Body of pancreas (tissue), 4 donors: ENCODE data around the gene OTX1. TPM values are rescaled to one million over a fixed set of nuclear protein-coding genes. Genes with fewer than 3 reads are reported as not detected.

Source experiments
- ATAC-seq: fragments of 150-250 bp; one replicate; pipeline ENCODE4 v1.9.1; 2016
- DNase-seq, 4 donors: peaks; one replicate each; pipeline ENCODE4 v3.0.0-alpha.2; 2019
- H3K27ac ChIP-seq, 4 donors: fragments of 200-600 bp; sonication (generic); 1 replicate in 3 of 4; 2 replicates in 1 of 4; pipeline versions ENCODE4 v1.5.1 to v1.6.1; 2016 to 2019; ENCODE audit warnings: mild to moderate bottlenecking in 1 of 4, mixed read lengths in 1 of 4, moderate library complexity in 1 of 4
- H3K27me3 ChIP-seq, 2 donors: fragments of 200-600 bp; sonication (generic); one replicate each; pipeline ENCODE4 v1.6.0; 2016; ENCODE audit warnings: mild to moderate bottlenecking in 1 of 2
- H3K36me3 ChIP-seq, 2 donors: fragments of 200-600 bp; sonication (generic); replicated peaks in 1 of 2; 2 replicates each; pipeline ENCODE4 v1.5.1; 2016; ENCODE audit warnings: low read depth in 2 of 2; ENCODE audit not compliant: insufficient read depth in 1 of 2
- H3K4me1 ChIP-seq: fragments of 200-600 bp; sonication (generic); one replicate; pipeline ENCODE4 v1.6.0; 2016
- H3K4me3 ChIP-seq, 2 donors: fragments of 200-600 bp; sonication (generic); 1 replicate in 1 of 2; 2 replicates in 1 of 2; pipeline ENCODE4 v1.5.1; 2016 to 2019
- H3K9me3 ChIP-seq, 3 donors: fragments of 200-600 bp; sonication (generic); 1 replicate in 2 of 3; 2 replicates in 1 of 3; pipeline ENCODE4 v1.5.1; 2016
- POLR2A ChIP-seq, 3 donors: fragments of 450-650 bp; IDR thresholded peaks; one replicate each; pipeline ENCODE4 v1.6.1; 2016; ENCODE audit warnings: antibody characterized with exemption in 3 of 3, mild to moderate bottlenecking in 2 of 3
- WGBS, 2 donors: methylation state at CpG; one replicate each; pipeline ENCODE4 v1.1.5; 2017; 5-methylcytosine and 5-hydroxymethylcytosine counted together
- intact Hi-C: fragments of 100-400 bp; cut with DNase I; formaldehyde crosslinking; loops from one replicate; pipeline ENCODE4 v1.15.1; 2023
- total RNA-seq, 2 donors: library from RNA; depleted of rRNA; stranded (reverse); fragments of >200 nt; gene quantifications; one replicate each; pipeline ENCODE4 v1.1.0, GENCODE V29; 2016
- TF ChIP-seq, protein P1 (sequence below), 7 experiments: fragments of 450-650 bp in 4 of 7; fragments of 200-600 bp in 3 of 7; sonication (generic) in 3 of 7; IDR thresholded peaks; one replicate each; pipeline ENCODE4 v1.5.1; 2016 to 2019; ENCODE audit warnings: antibody characterized with exemption in 7 of 7

The OTX1 gene
- total RNA-seq, 2 donors from 2014 or later: not detected

DNA sequence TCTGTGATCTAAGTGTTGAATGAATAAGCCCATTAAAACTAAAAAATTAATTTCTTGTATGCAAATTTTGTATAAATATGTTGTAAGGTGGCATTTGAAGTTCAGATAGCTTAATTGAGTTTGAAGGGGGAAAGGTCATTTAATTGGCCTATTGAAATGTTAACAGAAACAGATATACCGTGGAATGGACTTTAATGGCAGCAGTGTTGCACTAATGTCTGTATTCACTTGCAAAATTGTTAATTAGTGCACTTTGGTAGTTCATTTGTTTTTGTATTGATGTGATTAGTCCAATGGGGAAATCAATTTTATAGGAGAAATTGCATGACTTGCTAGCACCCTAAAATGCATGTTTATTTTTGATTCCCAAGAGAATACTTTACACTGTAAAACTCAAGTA is 41.8 kb upstream of the OTX1 start:
- Histone ChIP-seq H3K4me1 (no peaks in the 10 kb centered on the region), H3K27ac (no peak overlapping the region), H3K9me3 (no peaks in the 10 kb centered on the region), H3K4me3 (no peak overlapping the region), H3K36me3 (no peaks in the 10 kb centered on the region), H3K27me3 (no peaks in the 10 kb centered on the region)
- 93 to 97% methylated on average over 1 of the region's 1 CpG for WGBS, 2 donors
- DNase-seq: no peak
- ATAC-seq: no peak
- intact Hi-C loops: no loop called here
- TF ChIP-seq, protein P1, sequence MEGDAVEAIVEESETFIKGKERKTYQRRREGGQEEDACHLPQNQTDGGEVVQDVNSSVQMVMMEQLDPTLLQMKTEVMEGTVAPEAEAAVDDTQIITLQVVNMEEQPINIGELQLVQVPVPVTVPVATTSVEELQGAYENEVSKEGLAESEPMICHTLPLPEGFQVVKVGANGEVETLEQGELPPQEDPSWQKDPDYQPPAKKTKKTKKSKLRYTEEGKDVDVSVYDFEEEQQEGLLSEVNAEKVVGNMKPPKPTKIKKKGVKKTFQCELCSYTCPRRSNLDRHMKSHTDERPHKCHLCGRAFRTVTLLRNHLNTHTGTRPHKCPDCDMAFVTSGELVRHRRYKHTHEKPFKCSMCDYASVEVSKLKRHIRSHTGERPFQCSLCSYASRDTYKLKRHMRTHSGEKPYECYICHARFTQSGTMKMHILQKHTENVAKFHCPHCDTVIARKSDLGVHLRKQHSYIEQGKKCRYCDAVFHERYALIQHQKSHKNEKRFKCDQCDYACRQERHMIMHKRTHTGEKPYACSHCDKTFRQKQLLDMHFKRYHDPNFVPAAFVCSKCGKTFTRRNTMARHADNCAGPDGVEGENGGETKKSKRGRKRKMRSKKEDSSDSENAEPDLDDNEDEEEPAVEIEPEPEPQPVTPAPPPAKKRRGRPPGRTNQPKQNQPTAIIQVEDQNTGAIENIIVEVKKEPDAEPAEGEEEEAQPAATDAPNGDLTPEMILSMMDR (IDR thresholded peaks at IDR 0.05): no peak
- TF ChIP-seq POLR2A (IDR thresholded peaks at IDR 0.05): no peak

- no peaks in the 10 kb centered on the region for H3K4me1 ChIP-seq
- DNase-seq (no peak), ATAC-seq (no peak)
- intact Hi-C loops: no loop called here
- H3K36me3 ChIP-seq: no peaks in the 10 kb centered on the region
- no peak overlapping the region for H3K27ac ChIP-seq
- H3K4me3 ChIP-seq: no peak overlapping the region
- H3K27me3 ChIP-seq: no peaks in the 10 kb centered on the region
- TF ChIP-seq, protein P1 (IDR thresholded peaks at IDR 0.05): no peak
- TF ChIP-seq POLR2A (IDR thresholded peaks at IDR 0.05): no peak
- no peaks in the 10 kb centered on the region for H3K9me3 ChIP-seq
Observed at GRCh38 chr2:63009490-63009889, 41.1 kb upstream of the OTX1 start.

- 91 to 94% methylated on average over 1 of the region's 1 CpG for WGBS, 2 donors
- ATAC-seq (no peak), DNase-seq (no peak)
- no peaks in the 10 kb centered on the region for H3K36me3 ChIP-seq
- H3K27me3 ChIP-seq: no peaks in the 10 kb centered on the region
- no peaks in the 10 kb centered on the region for H3K4me1 ChIP-seq
- intact Hi-C loops: no loop called here
- H3K27ac ChIP-seq: no peak overlapping the region
- H3K9me3 ChIP-seq: no peaks in the 10 kb centered on the region
- TF ChIP-seq POLR2A (IDR thresholded peaks at IDR 0.05): no peak
- TF ChIP-seq, protein P1 (IDR thresholded peaks at IDR 0.05): no peak
- no peak overlapping the region for H3K4me3 ChIP-seq
Observed at GRCh38 chr2:63012541-63012940, 38.1 kb upstream of the OTX1 start.

GRCh38 chr2:63013438-63013837 is 37.2 kb upstream of the OTX1 start:
- H3K4me1 ChIP-seq: no peaks in the 10 kb centered on the region
- no peak for ATAC-seq
- no peak overlapping the region for H3K4me3 ChIP-seq
- no peaks in the 10 kb centered on the region for H3K36me3 ChIP-seq
- H3K27ac ChIP-seq: no peak overlapping the region
- intact Hi-C loops: no loop called here
- no peaks in the 10 kb centered on the region for H3K9me3 ChIP-seq
- DNase-seq: no peak
- no peak for TF ChIP-seq POLR2A (IDR thresholded peaks at IDR 0.05)
- TF ChIP-seq, protein P1 (IDR thresholded peaks at IDR 0.05): no peak
- WGBS, 2 donors: 86 to 93% methylated on average over 8 of the region's 8 CpGs
- H3K27me3 ChIP-seq: no peaks in the 10 kb centered on the region

DNA sequence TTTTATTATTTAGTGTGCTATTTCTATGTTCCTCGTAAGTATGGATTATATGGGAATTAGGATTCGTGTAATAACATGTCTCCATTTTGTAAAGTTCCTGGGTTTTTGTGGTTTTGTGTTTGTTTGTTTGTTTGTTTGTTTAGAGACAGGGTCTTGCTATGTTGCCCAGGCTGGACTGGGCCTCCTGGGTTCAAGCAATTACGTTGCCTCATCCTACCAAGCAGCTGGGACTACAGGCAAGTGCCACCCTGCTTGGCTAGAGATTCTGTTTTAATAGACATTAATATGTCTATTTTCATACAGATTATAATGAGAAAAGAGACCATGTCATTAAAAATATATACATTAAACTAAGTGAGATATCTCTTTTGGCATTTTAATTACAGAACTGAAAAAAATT is 35.2 kb upstream of the OTX1 start:
- intact Hi-C loops: no loop called here
- Histone ChIP-seq H3K4me3 (no peak overlapping the region), H3K4me1 (no peaks in the 10 kb centered on the region), H3K27ac (no peak overlapping the region), H3K27me3 (no peaks in the 10 kb centered on the region), H3K36me3 (no peaks in the 10 kb centered on the region), H3K9me3 (no peaks in the 10 kb centered on the region)
- DNase-seq (no peak), ATAC-seq (no peak)
- no peak for TF ChIP-seq POLR2A (IDR thresholded peaks at IDR 0.05)
- TF ChIP-seq, protein P1 (IDR thresholded peaks at IDR 0.05): no peak
- 94 to 97% methylated on average over 3 of the region's 3 CpGs for WGBS, 2 donors
